Measurements from ENCODE around the gene LPCAT2.

DNA sequence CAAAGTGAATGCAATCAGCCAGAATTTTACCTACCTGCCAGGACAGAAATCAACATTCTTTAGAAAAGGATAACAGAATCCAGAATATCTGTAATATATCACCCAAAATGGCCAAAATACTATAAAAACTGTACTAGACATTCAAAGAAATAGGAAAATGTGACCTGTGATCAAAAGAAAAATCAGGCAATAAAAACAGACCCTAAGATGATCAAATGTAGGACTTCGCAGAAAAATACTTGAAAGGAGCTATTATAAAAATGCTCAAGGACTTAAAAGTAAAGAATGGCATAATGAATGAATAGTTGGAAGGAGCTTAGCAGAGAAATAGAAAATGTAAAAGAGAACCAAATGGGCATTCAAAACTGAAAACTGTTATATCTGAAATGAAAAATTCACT lies 4.1 kb downstream of the LPCAT2 start:
- TF ChIP-seq EP300 (conservative IDR thresholded peaks at IDR 0.05; ENCODE audit: poor library complexity, severe bottlenecking), result no peak
- TF ChIP-seq CTCF (IDR thresholded peaks at IDR 0.05; ENCODE audit: poor library complexity, severe bottlenecking), result no peak

Data from neural cell (in vitro differentiated cells).